ENCODE data around the gene ASNS.
A peak's percentile ranks its signal among the peaks of the same experiment; 100 is the strongest.
"Not testable (repeated sequence)": the region's sequence is repeated elsewhere in the genome, so short reads cannot be mapped to it uniquely, and the experiment has no call there.

ASNS gene, protein sequence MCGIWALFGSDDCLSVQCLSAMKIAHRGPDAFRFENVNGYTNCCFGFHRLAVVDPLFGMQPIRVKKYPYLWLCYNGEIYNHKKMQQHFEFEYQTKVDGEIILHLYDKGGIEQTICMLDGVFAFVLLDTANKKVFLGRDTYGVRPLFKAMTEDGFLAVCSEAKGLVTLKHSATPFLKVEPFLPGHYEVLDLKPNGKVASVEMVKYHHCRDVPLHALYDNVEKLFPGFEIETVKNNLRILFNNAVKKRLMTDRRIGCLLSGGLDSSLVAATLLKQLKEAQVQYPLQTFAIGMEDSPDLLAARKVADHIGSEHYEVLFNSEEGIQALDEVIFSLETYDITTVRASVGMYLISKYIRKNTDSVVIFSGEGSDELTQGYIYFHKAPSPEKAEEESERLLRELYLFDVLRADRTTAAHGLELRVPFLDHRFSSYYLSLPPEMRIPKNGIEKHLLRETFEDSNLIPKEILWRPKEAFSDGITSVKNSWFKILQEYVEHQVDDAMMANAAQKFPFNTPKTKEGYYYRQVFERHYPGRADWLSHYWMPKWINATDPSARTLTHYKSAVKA
- 0 to 0.89 (median 0.39) reads per million in 18 experiments for total RNA-seq

DNA sequence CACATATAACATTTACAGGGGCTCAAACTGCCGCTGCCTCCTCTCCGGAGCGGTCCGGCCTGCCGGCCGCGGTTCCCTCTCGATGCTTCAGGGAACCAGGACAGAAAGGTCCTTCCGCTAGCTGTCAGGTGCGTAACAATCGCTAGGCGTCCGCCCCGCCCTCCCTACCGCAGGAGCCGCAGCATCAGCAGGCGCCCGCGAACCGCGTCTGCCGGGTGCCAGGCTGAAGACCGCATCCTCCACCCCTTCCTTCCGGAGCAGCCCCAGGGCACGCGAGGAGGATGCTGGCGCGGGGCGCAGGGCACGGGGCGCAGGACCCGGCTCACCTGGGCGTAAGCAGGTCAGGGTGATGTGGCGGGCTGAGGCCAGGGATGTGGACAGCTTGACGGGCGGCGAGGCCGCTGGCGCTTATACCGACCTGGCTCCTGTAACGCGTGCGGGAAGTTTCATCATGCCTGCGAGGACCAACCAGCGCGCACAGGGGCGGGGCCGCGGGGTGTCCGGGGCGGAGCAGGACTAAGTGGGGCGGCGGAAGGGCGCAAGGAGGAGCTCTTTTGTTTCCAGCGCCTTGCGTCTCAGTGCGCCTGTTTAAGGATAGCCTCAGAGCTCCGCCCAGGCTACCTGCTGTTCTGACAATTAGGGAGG lies at the start of gene ASNS:
TSS of gene ASNS (minus strand) at position 384 of the 645 bp plus-strand sequence. CDS start 3,252 bp downstream, outside the sequence.
- peak; percentile 81 to 84 for DNase-seq

DNA sequence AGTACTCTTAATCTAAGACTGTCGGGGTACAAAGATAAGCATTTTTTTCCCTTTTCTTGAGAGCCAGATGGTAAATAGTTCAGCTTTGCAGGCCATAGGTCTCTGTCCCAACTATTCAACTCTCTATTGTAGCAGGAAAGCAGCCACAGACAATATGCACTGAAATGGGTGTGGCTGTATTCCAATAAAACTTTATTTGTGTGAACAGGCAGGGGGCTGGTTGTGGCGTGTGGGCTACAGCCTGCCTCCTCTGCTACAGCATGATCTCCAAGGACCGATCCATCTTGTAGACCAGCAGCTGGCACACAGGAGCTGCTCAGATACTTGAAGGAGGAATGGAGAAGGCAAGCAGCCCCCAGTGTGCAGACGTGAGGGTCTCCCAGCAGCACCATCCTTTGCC lies 49.0 kb upstream of the ASNS start:
- DNase-seq, result not testable (repeated sequence)

GRCh38 chr7:97915267-97915666 lies 43.1 kb upstream of the ASNS start:
- not testable (repeated sequence) for DNase-seq

DNA sequence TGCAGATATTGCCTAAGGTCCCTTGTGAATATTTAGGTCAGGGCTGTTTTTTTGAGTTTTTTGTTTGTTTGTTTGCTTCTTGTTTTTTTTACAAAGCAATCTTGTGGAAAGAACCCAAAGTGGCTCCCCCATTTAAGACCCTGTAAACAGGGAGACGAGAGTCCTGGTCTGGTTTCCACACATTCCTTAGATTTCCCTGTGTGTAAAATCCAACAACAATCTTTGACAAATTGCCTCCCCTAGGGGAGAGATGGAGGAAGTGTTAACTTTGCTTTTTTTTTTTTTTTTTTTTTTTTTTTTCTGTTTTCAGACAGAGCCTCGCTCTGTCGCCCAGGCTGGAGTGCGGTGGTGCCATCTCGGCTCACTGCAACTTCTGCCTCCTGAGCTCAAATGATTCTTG lies 40.1 kb upstream of the ASNS start:
- DNase-seq, result not testable (repeated sequence)

DNA sequence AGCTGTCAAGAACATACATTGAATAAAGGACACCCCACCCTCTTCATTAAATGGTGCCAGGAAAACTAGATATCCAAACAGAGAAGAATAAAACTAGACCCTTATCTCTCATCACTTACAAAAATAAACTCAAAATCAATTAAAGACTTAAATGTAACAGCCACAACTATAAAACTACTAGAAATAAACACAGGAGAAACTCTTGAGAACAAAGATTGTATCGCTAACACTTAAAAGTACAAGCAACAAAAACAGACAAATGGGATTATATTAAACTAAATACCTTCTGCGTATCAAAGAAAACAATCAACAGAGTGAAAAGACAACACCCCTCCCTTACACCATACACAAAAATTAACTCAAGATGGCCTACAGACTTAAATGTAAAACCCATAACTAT lies 24.7 kb upstream of the ASNS start:
- DNase-seq, result not testable (repeated sequence)

- DNase-seq, result not testable (repeated sequence)
Measured at GRCh38 chr7:97891721-97892120, 19.5 kb upstream of the ASNS start.

DNA sequence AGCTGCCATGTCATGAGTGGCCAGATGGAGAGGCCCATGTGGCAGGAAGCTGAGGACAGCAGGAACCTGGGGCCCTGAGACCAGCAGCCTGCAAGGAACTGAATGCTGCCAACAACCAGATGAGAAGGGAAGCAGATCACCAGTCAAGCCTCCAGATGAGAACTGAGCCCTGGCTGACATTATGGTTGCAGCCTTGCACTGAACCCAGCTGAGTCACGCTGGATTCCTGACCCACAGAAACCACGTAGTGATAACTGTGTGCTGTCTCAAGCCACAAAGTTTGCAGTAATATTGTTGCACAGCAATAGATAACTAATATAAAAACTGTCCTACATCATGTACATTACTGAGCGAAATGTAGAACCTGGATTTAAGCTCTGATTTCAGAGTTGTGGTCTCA lies 7.3 kb upstream of the ASNS start:
- DNase-seq, result not testable (repeated sequence)

- DNase-seq, result not testable (repeated sequence)
Measured at GRCh38 chr7:97874894-97875293, 2.7 kb upstream of the ASNS start.

DNA sequence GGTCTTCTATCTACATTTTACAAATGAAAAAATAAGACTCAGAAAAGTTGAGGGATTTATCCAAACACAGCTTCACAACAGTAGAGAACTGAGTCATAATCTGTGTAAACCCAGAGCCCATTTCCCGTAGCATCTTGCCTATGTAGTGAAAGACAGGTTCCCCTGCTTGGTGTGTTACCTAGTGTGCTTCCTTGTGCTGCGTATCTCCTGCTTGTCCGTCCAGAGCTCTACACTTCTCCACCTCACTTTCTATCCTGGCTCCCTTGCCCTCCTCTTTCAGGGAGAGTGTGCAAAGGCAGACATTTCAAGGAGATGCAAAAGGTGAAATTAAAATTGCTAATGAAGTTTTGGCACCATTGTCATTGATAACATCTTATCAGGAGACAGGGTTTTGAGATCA lies 1.4 kb upstream of the ASNS start:
- no peak for DNase-seq

GRCh38 chr7:97871659-97872024 lies 566 bp downstream of the ASNS start:
- no peak for DNase-seq

DNA sequence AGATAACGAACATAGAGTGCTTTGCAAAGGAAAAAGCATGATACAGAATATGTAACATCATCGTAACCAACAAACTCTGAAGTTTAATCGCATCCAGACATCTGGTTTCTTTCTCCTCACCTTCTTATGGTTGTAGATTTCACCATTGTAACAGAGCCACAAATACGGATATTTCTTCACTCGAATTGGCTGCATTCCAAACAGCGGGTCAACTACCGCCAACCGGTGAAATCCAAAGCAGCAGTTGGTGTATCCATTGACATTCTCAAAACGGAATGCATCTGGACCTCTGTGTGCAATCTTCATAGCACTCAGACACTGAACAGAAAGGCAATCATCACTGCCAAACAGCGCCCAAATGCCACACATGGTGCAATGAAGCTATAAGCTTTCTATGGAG lies 3.4 kb downstream of the ASNS start:
- DNase-seq, result no peak

DNA sequence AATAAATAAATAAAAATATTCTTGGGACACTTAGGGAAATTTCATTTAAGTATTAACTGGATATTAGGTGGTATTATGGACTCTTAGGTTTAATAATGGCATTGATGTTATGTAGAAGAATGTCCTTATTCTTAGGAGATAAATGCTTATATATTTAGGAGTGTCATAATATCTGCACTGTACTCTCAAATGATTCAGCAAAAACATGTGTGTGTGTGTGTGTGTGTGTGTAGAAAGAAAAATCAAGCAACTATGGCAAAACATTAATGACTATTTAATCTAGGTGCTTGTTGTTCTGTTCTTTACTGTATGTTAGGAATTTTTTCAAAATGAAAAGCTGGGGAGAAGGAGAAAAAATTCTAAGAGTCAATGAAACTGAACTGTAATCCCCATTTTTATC lies 3.9 kb downstream of the ASNS start:
- DNase-seq, result no peak

- DNase-seq, result no peak
Measured at GRCh38 chr7:97865104-97865503, 7.1 kb downstream of the ASNS start.

DNA sequence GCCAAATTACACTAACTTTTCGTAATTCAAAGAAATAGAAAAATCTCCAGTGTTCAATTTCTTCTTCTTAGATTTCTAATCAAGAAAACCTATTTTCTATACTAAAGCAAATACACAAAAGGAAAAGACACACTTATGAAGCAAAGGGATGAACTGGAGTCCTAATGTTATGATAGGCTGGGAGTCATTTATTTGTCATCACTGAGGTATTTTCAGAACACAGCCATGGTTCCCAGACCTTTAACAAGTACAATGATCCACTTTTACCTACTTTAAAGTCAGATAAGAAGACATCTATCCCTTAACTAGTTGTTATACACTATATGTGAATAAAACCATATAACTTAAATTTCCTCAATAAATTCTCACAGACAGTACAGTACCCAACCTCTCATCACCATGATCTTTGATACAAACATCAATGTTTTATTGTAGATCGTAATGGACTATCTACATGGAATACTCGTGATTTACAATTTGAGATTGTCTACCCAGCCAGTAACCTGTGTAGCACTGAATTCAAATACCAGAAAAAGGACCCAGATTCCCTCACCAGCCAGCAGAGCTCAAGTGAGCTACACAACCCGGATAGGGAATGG lies 12.5 kb downstream of the ASNS start:
- no peak for DNase-seq

- no peak for DNase-seq
Measured at GRCh38 chr7:97858221-97858620, 14.0 kb downstream of the ASNS start.

DNA sequence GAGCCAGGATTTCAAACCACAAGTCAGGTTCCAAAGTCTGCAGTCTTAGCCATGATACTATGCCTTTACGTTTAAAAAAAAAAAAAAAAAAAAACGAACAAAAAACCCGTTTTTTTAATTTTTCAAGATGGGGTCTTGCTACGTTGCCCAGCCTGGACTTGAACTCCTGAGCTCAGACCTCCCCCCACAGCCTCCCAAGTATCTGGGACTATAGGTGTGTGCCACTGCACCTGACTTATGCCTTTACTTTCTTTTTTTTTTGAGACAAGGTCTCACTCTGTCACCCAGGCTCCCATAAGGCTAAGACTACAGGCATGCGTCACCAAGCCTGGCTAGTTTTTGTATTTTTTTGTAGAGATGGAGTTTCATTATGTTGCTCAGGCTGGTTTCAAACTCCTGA lies 14.7 kb downstream of the ASNS start:
- no peak for DNase-seq

GRCh38 chr7:97851683-97852082 lies 20.5 kb downstream of the ASNS start:
- DNase-seq, result no peak

- DNase-seq, result not testable (repeated sequence)
Measured at GRCh38 chr7:97850262-97851031, 21.8 kb downstream of the ASNS start.

GRCh38 chr7:97847791-97848190 lies 24.4 kb downstream of the ASNS start:
- no peak for DNase-seq

DNA sequence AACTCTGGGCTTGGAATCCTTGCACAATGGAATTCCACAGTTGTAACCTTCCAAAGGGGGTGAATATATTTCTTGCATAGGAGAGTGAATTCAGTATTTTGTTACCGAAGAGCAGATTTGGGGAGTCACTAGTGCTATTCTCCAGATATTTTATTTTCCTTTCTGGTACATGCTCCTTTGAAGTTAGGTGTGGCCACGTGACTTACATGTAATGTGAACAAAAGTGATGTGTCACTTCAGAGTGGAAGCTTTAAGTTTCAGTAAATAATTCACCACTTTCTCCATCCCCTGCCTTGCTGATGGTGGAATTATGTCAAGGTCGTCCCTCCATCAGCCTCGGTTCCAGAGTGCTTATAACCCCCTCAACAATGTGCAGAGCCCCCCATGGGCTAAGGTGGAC lies 25.3 kb downstream of the ASNS start:
- DNase-seq, result no peak

DNA sequence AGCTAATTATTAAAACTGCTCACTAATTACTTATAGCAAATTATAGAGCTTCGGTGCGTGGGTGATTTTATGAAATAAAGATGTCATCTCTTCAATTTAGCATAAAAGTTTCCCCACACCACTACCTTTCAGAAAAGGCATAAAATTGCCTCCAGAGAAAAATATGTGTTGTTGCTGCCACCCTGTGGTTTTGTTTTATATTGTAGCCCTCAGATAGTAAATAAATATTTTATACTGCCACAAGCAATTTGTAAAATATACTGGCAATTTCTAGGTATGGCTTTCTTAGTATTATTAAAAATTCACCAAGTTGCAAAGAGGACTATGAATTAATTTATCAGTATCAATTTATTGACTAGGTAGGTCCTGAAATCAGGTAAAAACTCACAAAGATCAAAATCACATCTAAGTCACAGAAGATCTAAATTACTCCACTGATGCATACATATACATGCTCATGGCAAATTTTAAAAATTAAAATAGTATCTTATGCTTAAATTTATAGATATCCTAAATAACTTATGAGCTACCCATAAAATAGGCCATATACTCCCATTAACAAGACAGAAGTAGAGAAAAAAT lies 26.5 kb downstream of the ASNS start:
- peak; percentile 17 to 35 for DNase-seq

DNA sequence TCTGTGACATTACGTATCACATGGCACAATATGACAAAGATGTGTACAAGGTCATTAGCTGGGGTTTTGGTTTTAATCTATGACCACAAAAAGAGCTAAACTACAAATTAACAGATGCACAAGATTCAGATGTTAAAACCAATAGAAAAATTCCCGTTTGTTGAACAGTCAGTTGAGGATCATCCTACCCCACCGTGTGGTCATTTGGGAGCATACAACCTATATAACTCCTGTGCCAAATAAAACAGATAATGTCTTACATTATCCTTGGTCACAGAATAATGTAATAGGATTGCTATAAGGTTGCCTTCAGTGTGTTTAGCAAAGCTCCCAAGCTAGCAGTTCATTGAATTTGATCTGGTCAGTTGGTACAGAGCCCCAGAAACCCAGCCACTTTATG lies 28.2 kb downstream of the ASNS start:
- no peak for DNase-seq
